GM20000 (cell line): ENCODE data around the gene SEPTIN2.

Experiments used
- DNase-seq: peaks from one replicate; pipeline ENCODE4 v3.0.0; 2012; ENCODE audit warnings: low spot score
- TF ChIP-seq, protein P1 (sequence below): IDR thresholded peaks from 2 replicates; pipeline ENCODE4 v1.5.1; 2012; ENCODE audit warnings: mild to moderate bottlenecking, control low read depth; ENCODE audit errors: extremely low read depth, missing control alignments

SEPTIN2 gene

GRCh38 chr2:241300000-241300399, 15.7 kb upstream of the SEPTIN2 start:
- no peak for DNase-seq
- TF ChIP-seq, protein P1, sequence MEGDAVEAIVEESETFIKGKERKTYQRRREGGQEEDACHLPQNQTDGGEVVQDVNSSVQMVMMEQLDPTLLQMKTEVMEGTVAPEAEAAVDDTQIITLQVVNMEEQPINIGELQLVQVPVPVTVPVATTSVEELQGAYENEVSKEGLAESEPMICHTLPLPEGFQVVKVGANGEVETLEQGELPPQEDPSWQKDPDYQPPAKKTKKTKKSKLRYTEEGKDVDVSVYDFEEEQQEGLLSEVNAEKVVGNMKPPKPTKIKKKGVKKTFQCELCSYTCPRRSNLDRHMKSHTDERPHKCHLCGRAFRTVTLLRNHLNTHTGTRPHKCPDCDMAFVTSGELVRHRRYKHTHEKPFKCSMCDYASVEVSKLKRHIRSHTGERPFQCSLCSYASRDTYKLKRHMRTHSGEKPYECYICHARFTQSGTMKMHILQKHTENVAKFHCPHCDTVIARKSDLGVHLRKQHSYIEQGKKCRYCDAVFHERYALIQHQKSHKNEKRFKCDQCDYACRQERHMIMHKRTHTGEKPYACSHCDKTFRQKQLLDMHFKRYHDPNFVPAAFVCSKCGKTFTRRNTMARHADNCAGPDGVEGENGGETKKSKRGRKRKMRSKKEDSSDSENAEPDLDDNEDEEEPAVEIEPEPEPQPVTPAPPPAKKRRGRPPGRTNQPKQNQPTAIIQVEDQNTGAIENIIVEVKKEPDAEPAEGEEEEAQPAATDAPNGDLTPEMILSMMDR = no peak

DNA sequence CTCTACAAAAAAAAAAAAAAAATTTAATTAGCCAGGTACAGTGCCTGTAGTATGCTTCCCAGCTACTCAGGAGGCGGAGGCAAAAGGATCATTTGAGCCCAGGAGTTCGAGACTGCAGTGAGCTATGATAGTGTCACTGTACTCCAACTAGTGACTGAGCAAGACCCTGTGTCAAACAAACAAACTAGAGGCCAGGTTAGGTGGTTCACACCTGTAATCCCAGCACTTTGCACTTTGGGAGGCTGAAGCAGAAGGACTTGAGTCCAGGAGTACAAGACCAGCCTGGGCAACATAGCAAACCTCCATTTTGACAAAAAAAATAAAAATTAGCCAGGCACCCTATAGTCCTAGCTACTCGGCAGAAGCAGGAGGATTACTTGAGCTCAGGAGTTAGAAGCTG, 13.6 kb upstream of the SEPTIN2 start:
- DNase-seq = no peak
- TF ChIP-seq, protein P1 = no peak

- TF ChIP-seq, protein P1 = no peak
- no peak for DNase-seq
Observed at GRCh38 chr2:241302759-241303651, 12.7 kb upstream of the SEPTIN2 start.

DNA sequence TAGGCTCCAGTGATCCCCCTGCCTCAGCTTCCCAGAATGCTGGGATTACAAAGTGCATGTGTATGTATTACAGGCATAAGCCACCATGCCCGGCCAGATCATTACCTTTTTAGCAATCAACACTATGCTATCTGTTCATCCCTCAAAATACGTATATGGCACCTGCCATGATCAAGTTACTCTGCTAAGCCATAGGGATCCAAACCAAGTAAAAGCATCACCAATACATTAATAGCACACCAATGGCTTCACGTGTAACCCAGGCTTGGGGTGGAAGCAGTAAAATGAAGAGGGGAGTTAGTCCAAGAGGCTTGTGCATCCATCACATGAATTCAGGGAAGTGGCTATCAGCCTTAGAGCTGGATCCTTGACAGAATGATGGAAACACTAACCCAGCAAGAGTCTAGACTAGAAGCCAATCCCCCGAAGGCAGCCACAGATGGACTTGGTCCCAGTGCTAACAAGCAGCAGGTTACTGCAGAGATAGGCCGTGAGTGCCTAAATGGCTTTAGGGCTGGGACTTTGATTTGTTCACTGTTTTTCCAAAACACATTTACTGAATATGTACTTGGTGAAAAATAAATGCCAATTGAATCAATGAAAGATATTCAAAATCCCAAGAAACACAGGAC, 11.6 kb upstream of the SEPTIN2 start:
- no peak for DNase-seq
- TF ChIP-seq, protein P1 = no peak

DNA sequence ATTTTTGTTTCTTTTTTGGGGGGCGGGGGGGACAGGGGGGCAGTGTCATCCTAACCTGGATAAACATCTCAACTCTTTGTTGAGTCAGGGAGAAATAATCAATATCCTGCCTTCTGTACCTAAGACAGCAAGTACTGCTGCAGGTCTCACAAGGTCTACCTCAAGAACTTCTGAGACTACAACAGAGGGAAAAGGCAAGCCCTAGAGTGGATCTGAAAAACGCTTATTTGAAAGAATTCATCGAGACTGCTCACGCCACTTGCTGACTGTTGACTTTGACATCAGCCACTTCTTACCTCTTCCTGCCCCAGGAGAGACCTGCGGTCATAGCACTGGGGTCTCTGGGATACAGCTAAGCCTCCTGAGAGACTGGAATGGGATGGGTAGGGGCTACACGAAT, 8.7 kb upstream of the SEPTIN2 start:
- DNase-seq = no peak
- TF ChIP-seq, protein P1 = no peak

DNA sequence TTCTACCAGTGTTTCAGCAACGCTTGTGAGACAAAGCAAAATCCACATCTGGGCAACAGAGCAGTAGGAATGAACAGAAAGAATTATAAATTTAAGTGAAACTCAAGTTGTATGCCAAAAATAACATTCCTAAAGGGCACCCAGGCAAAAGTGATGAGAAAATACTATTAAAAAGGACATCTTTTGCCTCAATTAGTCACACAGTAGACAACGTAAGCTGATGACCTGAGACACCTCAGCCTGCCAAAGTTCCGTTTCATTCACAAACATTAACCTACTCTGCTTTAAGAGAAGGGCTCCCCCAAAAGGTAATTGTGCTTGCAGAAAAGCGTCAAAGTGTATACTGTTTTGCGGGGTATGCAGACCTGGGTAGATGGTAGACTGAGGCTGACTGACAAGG, 7.5 kb upstream of the SEPTIN2 start:
- no peak for DNase-seq
- TF ChIP-seq, protein P1 = no peak

- TF ChIP-seq, protein P1 = no peak
- DNase-seq = no peak
Observed at GRCh38 chr2:241308832-241309500, 6.8 kb upstream of the SEPTIN2 start.
